Stimulated activated CD4-positive, alpha-beta T cell treated with anti-CD3 and anti-CD28 coated beads, TNF-alpha, amount 100 ng/mL, for 1 hour (primary cell): ENCODE measurements around the gene FBXW12.
"Not testable (repeated sequence)": the region's sequence is repeated elsewhere in the genome, so short reads cannot be mapped to it uniquely, and the experiment has no call there.

ENCODE experiments used
- DNase-seq, 3 donors: peaks; one replicate each; pipeline ENCODE4 v3.0.0-alpha.2; 2020; ENCODE audit warnings: low read depth in 3 of 3, low spot score in 1 of 3

The FBXW12 gene

GRCh38 chr3:48371651-48372376 is at the start of gene FBXW12:
Gene FBXW12 (plus strand): TSS chr3:48372219. CDS start chr3:48372768, 549 bp downstream.
- DNase-seq, result no peak

GRCh38 chr3:48331706-48332435 is 40.1 kb upstream of the FBXW12 start:
- DNase-seq, result not testable (repeated sequence)

DNA sequence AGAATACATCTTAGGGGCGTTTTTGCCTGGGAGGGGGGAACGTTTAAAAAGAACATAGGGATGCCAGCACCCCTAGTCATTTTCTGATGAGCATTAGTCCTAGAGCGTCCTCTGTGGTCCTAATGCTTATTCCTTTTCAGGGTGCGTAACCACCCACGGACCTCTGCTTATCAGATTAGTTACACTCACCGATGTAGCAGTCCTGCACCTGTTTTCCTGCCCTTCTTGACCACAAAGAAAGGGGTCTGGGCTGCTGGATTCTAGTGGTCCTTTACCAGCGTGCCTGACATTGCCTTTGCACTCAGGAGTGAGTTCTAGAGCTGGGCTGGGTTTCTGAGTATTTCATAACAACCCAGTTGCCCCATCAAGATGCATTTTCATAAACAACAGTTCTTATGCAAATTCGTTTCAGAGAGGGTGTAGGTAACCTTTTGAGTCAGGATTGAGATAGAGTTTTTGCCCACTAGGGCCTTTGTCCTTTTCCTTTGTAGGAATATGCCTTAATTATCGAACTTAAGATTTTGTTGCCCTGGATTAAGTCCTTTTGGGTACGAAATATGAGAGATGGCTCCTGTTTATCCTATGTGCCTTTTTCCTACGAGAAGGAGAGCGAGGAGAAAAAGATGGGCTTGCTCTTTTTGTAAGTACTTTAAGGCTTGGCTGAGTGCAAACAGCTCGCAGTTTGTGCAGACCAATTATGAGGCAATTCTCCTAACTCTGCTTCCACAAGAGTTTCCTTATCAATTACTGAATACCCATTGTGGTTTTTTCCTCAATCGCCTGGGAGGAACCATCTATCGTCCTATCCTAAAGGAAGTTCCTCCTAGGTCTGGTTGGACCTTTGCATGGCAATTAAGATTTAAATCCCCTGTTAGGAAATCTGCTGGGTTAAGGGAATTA is 38.4 kb upstream of the FBXW12 start, which contains the start of gene SPINK8:
Gene SPINK8 (minus strand): TSS at position 316 of the 900 bp plus-strand sequence. CDS start 5,320 bp downstream, outside the sequence.
- DNase-seq, result not testable (repeated sequence)

GRCh38 chr3:48334605-48335004 is 37.4 kb upstream of the FBXW12 start:
- DNase-seq, result no peak

- DNase-seq, result not testable (repeated sequence)
Observed at GRCh38 chr3:48335286-48335685, 36.7 kb upstream of the FBXW12 start.

GRCh38 chr3:48337536-48337935 is 34.5 kb upstream of the FBXW12 start:
- DNase-seq, result not testable (repeated sequence)

GRCh38 chr3:48338635-48339034 is 33.4 kb upstream of the FBXW12 start:
- DNase-seq, result no peak

GRCh38 chr3:48343432-48343831 is 28.6 kb upstream of the FBXW12 start:
- DNase-seq, result no peak

DNA sequence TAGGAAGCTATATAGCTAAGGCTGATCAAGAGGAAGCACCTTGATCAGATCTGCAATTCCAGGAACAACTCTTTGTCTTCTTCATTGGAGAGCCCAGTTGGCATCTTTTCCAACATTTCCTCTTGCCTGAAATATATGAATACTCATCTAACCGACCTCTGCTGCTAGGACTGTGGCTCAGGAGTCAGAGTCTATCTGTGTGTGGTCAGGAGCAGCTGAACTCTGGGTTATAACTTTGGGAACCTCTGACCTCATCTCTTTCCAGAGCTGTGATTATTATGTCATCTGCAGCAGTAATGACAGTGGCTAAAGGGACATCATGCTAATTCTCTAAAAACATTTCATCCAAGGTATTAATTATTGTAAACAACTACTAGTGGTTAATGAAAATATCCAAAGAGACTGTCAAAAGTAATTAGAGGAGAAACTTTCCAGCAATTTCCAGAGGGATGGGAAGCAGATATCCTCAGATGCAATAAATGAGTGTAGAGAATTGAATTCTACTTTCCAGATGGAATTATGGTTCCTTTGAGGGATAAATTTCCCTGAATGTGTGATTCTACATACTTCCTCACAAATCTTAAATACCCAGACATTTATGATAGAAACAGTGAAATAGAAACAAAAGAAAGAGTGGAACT is 27.0 kb upstream of the FBXW12 start:
- no peak for DNase-seq

DNA sequence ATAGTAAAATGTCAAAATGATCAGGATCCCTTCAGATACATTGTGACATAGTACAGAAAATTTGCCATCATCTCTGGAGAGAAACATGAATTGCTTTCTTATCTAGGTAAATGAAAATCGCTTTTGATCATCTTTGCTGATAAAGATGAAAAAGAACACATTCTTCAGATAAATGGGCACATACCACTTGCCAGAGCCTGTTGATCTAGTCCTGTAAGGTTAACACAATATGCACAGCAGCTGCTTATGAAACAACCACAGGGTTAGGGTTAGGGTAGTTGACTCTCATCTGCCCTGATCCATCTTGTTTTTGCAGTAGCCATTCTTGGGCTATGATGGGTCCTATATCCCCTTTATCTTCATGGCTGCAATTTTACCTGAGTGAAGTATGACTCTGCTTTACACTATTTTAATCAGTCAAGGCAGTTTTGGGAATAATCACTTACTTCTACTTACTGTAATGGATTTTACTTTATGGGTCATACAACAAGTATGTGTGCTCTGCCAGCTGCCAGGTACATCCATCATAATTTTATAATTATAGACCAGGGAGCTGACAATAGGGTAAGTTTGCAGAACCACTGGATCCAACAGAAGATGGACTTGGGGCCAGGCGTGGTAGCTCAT is 26.0 kb upstream of the FBXW12 start:
- DNase-seq, result no peak

DNA sequence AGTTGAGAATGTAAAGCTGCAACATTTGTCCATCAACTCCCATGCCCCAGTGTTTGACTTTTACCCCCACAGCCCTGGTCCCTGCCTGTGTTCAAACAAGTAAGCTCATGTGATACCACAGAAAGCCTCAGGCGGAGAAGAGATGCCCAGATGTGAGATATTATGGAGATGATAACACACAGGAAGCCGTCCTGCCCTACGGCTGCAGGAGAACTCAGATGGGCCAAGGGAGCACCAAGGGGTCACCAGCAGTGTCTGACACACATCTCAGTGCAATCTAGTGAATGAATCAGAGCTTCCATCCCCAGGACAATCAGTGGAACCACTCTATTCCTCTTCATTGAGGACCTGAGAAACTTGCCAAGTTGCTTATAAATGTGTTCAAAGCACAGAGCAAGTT is 24.5 kb upstream of the FBXW12 start:
- no peak for DNase-seq

DNA sequence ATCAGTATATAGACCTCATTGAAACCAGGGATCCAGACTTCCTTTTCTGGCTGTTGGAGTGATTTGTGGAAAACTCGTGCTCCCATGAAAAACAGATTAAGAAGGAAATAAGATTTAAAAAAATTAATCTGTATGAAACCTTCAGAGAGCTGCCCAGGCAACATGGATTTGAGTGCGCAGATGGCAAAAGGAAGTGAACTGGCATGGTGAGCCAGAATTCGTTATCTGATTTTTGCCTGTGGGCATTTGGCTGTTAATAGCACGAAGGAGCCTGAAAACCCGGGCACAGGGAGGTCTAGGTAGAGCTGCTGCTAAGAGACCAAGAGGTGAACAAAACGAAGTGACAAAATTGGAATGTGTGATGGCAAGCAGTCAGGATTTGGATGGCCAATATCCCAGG is 19.5 kb upstream of the FBXW12 start:
- no peak for DNase-seq

DNA sequence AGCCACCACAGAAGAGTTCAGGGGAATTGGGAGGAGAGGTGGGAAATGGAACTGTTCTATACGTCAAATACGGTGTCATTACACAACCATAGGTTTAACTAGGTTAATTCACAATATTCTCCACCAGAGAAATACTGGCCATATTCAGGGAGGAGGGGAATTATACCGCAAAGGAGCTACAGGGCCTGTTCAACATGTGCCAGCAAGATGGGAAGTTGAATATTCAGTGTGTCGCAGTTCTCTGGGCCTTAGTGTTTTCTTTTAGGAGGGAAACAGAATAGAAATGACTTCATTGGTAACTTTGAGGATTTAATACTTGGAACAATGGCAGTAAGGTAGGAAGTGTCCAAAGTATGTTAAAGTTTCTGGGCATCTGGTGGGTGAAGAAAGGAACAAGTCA is 18.0 kb upstream of the FBXW12 start:
- DNase-seq, result no peak

GRCh38 chr3:48356419-48356818 is 15.6 kb upstream of the FBXW12 start:
- no peak for DNase-seq

GRCh38 chr3:48361928-48362327 is 10.1 kb upstream of the FBXW12 start:
- no peak for DNase-seq

GRCh38 chr3:48364840-48365239 is 7.2 kb upstream of the FBXW12 start:
- no peak for DNase-seq

DNA sequence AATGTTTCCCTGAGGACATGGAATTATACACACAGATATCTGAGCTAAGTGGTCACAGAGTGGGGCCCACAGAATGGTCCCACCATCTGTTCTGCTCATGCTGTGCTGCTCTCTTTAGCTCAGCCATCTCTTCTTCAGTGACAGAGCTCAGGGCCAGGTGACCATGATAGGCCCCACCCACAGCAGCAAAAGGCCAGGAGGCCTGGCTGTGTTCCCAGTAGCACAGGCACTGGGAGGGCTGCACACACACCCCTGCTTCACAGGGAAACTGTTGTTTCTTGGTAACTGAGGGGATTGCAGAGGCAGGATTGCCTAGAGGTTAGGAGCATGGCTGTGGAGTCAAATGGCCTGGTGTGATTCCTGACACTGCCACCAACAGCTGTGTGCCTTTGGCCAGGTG is 4.8 kb upstream of the FBXW12 start:
- DNase-seq, result no peak

DNA sequence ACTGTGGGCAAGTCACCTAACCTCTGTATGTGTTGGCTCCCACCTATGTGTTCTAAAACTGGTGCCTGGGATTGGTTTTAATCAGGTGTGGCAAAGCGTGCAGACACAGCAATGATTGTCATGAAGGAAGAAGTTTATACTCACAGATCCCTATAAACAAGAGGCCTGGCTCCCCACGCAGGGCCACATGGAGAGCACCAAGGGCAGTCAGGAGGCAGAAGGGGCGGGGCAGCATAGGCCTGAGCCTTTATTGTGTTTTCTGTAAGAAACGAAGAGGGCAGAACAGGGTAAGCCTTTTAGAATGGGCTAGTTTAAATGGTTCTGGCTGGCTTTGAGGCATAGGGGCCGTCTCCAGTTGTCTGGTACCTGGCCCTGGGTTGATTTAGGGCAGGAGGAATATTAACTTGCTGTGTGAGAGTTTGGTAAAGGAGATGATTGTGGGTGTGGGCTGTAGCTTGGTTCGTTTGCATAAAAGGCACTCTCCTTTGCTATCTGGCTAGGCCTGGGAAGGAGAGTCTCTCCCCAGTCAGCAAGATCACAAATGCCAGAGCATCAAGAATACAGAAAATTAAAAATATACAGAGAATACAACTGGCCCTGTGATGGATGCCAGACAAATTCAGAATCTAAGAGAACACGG is 2.2 kb upstream of the FBXW12 start:
- no peak for DNase-seq

DNA sequence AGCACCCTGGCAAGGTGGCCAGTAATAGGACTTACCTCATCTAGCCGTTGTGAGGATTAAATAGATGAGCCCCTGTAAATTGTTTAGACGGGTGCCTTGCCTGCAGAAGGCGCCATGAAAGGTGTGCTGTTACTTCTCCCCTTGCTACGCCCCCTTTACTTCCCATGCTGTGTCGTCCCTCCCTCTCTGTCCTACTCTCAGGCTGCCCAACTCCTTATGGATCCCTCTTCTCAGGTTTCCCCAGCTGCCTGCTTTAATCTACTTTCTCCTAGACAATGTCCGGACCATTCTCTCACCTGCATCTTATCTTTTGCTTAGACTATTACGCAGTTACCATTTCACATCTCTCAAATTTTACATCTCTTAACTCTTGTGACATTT is 1.7 kb upstream of the FBXW12 start:
- no peak for DNase-seq

DNA sequence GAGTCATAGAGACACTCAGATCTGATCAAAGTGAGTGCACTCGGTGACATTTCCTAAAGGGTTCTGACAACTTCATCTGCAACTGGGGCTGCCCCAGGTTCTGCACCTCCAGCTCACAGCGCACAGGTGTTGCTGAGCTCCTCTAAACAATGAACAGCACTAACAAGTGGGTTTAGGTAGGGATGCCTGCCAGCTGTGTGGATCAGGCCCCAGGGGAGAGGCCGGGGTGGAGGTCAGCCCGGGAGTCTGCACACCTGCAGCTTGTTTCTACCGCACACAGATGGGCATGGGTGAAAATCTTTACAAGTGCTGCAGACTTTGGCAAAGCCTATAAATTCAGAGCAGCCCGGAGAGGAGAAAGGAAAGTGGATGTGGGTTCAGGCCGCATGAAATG is 355 bp downstream of the FBXW12 start:
- DNase-seq, result no peak
